ENCODE measurements around the gene DIS3L2. TPM values are rescaled to one million over a fixed set of nuclear protein-coding genes. Genes with fewer than 3 reads are reported as not detected.

DIS3L2 gene
- total RNA-seq, 4 donors from 2014 or later: 16.1 to 26.7 (median 22.0) TPM

GRCh38 chr2:232038881-232039485 lies 77.5 kb downstream of the DIS3L2 start:
- no peak overlapping the region for H3K27ac ChIP-seq (replicated peaks in 1 of 4)
- no peaks in the 10 kb centered on the region for H3K27me3 ChIP-seq
- no peak for DNase-seq (ENCODE audit: extremely low spot score)
- intact Hi-C loops (cut with DNase I): no loop called here
- H3K4me3 ChIP-seq: no peak overlapping the region
- TF ChIP-seq POLR2A (IDR thresholded peaks at IDR 0.05; ENCODE audit: low read depth): no peak
- no peak for TF ChIP-seq POLR2AphosphoS5 (IDR thresholded peaks at IDR 0.05)
- TF ChIP-seq EP300 (IDR thresholded peaks at IDR 0.05): no peak
- TF ChIP-seq, protein P1, sequence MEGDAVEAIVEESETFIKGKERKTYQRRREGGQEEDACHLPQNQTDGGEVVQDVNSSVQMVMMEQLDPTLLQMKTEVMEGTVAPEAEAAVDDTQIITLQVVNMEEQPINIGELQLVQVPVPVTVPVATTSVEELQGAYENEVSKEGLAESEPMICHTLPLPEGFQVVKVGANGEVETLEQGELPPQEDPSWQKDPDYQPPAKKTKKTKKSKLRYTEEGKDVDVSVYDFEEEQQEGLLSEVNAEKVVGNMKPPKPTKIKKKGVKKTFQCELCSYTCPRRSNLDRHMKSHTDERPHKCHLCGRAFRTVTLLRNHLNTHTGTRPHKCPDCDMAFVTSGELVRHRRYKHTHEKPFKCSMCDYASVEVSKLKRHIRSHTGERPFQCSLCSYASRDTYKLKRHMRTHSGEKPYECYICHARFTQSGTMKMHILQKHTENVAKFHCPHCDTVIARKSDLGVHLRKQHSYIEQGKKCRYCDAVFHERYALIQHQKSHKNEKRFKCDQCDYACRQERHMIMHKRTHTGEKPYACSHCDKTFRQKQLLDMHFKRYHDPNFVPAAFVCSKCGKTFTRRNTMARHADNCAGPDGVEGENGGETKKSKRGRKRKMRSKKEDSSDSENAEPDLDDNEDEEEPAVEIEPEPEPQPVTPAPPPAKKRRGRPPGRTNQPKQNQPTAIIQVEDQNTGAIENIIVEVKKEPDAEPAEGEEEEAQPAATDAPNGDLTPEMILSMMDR (IDR thresholded peaks at IDR 0.05): no peak
- H3K9me3 ChIP-seq: peaks cover 0 to 9% (median 2%) of the 10 kb centered on the region in 4 donors
- WGBS: 39% methylated on average over 7 of the region's 7 CpGs
- H3K4me1 ChIP-seq: peaks cover 0 to 21% (median 19%) of the 10 kb centered on the region in 4 donors
- peaks cover 0 to 9% (median 4%) of the 10 kb centered on the region in 4 donors for H3K36me3 ChIP-seq

DNA sequence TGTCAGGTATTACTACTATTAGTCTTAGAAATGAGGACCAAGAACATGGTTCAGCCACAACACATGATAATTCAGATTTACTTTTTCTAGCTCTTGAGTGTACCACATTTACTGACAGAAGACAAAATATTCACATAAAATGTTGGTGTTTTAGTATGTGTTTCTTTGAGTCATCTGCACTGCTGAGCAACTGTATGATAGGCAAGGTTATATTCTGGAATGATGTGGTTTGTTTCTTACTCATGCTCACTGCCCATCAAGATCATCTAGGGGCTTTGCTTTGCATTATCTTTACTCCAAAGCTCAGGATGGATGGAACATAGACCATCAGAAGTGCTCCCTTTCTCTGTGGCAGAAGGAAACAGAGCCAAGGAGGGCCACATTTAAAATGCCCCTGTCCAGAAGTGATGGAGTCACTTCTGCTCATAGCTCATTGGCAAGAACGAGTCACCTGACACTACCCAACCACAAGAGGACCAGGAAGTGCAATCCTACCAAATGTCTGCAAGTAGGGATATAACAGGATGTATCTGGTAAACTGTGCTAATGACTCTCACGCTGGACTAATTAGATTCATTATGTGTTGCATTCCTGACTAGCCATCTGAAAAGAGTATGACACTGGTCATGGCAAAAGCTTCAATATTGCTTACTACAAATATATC lies 81.5 kb downstream of the DIS3L2 start:
- no peak overlapping the region for H3K27ac ChIP-seq (replicated peaks in 1 of 4)
- no peaks in the 10 kb centered on the region for H3K27me3 ChIP-seq
- no peaks in the 10 kb centered on the region for H3K9me3 ChIP-seq
- TF ChIP-seq EP300 (IDR thresholded peaks at IDR 0.05) (no peak), POLR2AphosphoS5 (IDR thresholded peaks at IDR 0.05) (no peak), POLR2A (IDR thresholded peaks at IDR 0.05; ENCODE audit: low read depth) (no peak)
- TF ChIP-seq, protein P1 (IDR thresholded peaks at IDR 0.05): no peak
- peaks cover 0 to 21% (median 19%) of the 10 kb centered on the region in 4 donors for H3K4me1 ChIP-seq
- intact Hi-C loops (cut with DNase I): no loop called here
- no peaks in the 10 kb centered on the region for H3K36me3 ChIP-seq
- 92% methylated on average over 2 of the region's 2 CpGs for WGBS
- H3K4me3 ChIP-seq: no peak overlapping the region
- no peak for DNase-seq (ENCODE audit: extremely low spot score)

DNA sequence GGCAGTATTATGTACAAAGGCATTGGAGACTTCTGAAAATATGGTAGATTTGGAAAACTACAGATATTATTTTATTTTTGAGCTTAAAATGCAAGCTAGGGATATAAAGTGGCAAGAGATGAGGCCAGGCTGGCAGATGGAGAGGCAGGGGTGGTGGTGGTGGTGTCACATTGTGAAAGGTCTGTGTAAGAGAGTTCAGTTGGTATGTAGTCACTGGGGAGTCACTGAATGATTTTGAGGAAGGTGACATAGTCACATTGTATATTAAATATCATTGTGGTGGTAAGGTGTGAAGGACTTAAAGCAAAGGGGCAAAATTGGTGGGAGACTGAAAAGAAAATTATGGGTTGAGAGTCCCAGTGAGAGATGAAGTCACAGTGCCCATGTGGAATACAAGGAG lies 82.5 kb downstream of the DIS3L2 start:
- no peaks in the 10 kb centered on the region for H3K27me3 ChIP-seq
- intact Hi-C loops (cut with DNase I): no loop called here
- no peaks in the 10 kb centered on the region for H3K36me3 ChIP-seq
- no peak overlapping the region for H3K27ac ChIP-seq (replicated peaks in 1 of 4)
- no peaks in the 10 kb centered on the region for H3K9me3 ChIP-seq
- no peak overlapping the region for H3K4me3 ChIP-seq
- DNase-seq (ENCODE audit: extremely low spot score): no peak
- no peak for TF ChIP-seq POLR2AphosphoS5 (IDR thresholded peaks at IDR 0.05)
- TF ChIP-seq POLR2A (IDR thresholded peaks at IDR 0.05; ENCODE audit: low read depth): no peak
- peaks cover 0 to 14% (median 11%) of the 10 kb centered on the region in 4 donors for H3K4me1 ChIP-seq

GRCh38 chr2:232049350-232049749 lies 87.8 kb downstream of the DIS3L2 start:
- H3K27ac ChIP-seq (replicated peaks in 1 of 4): no peak overlapping the region
- TF ChIP-seq, protein P1 (IDR thresholded peaks at IDR 0.05): no peak
- TF ChIP-seq POLR2AphosphoS5 (IDR thresholded peaks at IDR 0.05): no peak
- no peak for TF ChIP-seq EP300 (IDR thresholded peaks at IDR 0.05)
- no peak for TF ChIP-seq POLR2A (IDR thresholded peaks at IDR 0.05; ENCODE audit: low read depth)
- intact Hi-C loops (cut with DNase I): no loop called here
- H3K36me3 ChIP-seq: no peaks in the 10 kb centered on the region
- H3K9me3 ChIP-seq: no peaks in the 10 kb centered on the region
- H3K4me1 ChIP-seq: no peaks in the 10 kb centered on the region
- no peak overlapping the region for H3K4me3 ChIP-seq
- H3K27me3 ChIP-seq: no peaks in the 10 kb centered on the region
- 89% methylated on average over 4 of the region's 4 CpGs for WGBS
- DNase-seq (ENCODE audit: extremely low spot score): no peak

- Histone ChIP-seq H3K27ac (replicated peaks in 1 of 4) (no peak overlapping the region), H3K4me1 (no peaks in the 10 kb centered on the region), H3K9me3 (no peaks in the 10 kb centered on the region), H3K36me3 (no peaks in the 10 kb centered on the region), H3K27me3 (no peaks in the 10 kb centered on the region), H3K4me3 (no peak overlapping the region)
- 92% methylated on average over 2 of the region's 2 CpGs for WGBS
- DNase-seq (ENCODE audit: extremely low spot score): no peak
- intact Hi-C loops (cut with DNase I): no loop called here
- TF ChIP-seq, protein P1 (IDR thresholded peaks at IDR 0.05): no peak
- no peak for TF ChIP-seq POLR2A (IDR thresholded peaks at IDR 0.05; ENCODE audit: low read depth)
- TF ChIP-seq POLR2AphosphoS5 (IDR thresholded peaks at IDR 0.05): no peak
- no peak for TF ChIP-seq EP300 (IDR thresholded peaks at IDR 0.05)
Observed at GRCh38 chr2:232052591-232052990, 91.1 kb downstream of the DIS3L2 start.

Data from esophagus muscularis mucosa (tissue), 4 donors.